Stimulated activated CD4-positive, alpha-beta T cell treated with anti-CD3 and anti-CD28 coated beads, TNF-alpha, amount 100 ng/mL, for 4 hours (primary cell): ENCODE data around the gene ACO1.

Source experiments
- DNase-seq, 3 experiments: peaks; one replicate each; pipeline ENCODE4 v3.0.0-alpha.2; 2020; ENCODE audit warnings: low read depth in 3 of 3

Gene ACO1

DNA sequence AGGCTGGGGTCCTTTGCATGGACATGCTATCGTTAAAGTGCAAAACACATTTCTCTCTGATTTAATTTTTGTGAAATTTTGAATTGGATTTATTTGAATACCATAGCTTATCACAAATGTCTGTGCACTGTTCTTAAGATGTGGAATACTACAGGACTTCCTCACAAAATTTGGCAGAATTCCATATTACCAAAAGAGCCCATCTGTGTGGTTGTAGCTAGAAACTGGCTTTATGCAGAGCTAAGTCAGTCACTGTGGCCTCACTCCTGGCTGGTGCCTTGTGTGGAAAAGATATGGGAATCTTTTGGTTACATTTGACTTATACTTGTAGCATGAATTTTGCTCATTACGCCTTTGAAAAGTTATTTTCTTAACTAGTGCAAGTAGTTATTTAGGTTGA is 35.5 kb downstream of the ACO1 start:
- no peak for DNase-seq

DNA sequence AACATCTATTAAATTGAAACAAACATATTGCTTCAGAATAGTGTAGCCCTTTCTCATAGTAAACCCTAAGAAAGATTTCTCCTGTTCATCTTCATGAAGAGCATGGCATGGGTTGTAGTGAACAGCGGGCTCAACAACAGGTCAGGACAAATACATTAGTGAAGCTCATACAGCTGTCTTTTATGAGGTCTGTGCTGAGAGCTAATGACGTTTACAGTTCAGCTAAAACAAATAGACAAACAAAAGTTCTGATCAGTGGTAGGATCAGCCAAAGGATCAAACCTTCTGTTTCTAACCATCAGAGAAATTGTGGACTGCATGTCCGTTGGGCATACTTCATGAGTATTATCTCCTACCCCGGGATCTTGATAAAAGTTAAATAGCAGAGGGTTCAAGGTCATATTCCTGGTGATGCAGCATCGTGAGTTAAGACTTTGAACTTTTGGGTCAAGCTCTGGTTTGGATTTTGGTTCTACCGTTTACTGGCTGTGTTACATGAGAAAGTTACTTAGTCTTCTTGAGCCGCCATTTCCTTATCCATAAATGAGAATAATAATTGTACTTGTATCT is 37.9 kb downstream of the ACO1 start:
- DNase-seq, result no peak

DNA sequence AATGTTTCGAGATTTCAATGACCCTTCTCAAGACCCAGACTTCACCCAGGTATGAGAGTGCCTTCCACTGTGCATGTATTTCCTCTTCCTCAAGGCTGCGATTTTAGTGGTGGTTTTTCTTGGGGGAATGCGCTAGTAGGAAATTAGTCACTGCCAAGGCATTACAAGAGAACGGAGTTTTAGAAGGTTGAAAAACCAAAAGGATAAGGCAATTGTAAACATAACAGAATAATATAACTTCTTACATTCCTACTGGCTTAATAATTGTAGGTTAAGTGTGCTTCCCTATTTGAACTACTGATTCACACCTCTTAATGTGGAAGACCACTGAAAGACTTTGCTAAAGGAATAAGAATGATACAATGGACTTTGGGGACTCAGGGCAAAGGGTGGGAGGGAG is 38.9 kb downstream of the ACO1 start:
- no peak for DNase-seq

DNA sequence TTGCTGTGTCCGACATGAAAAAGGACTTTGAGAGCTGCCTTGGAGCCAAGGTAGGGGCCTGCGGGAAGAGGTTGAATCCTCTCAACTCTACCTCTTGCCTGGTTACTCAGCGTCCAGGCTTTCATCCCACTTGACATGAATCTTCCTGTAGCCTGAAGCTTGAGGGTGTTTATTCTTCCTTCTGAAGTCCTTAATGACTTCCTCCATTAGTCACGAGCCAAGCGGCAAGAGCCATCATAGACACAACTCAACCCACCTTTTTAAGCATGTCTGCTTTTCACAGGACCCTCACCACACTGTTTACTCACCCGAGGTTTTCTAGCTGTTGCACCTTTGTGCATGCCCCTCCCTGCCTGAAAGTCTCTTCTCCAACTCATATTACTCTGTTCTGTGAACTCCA is 40.2 kb downstream of the ACO1 start:
- no peak for DNase-seq

DNA sequence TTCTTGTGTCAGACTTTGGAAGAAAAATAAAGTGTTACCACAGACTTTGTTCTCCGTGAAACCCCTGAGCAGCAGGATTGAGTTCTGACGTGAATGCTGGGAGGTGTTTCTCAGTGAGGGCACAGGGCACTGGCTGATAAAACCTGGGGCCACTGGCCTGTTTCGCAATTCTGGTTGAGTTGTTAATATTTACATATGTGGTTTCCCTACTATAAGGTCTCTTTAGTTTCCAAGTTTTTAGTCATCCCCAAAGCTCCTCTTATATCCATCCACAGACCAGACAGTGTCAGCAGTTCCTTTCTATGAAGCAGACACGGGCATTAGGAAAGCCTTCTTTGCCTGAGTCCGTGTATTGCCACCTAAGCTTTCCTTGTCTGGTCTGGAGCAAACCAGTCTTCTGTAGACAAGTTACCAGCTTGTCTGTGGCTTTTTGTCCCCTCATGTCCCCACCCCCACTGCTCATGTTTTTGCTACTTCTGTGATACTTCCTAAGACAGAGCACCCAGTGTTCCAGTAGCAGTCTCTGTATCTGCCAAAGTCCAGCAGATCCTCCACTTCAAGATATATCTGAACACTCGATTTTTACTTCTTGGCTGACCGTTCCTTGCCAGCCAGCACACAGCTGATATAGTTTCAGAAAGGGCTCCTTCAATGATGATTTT is 42.0 kb downstream of the ACO1 start:
- no peak for DNase-seq

DNA sequence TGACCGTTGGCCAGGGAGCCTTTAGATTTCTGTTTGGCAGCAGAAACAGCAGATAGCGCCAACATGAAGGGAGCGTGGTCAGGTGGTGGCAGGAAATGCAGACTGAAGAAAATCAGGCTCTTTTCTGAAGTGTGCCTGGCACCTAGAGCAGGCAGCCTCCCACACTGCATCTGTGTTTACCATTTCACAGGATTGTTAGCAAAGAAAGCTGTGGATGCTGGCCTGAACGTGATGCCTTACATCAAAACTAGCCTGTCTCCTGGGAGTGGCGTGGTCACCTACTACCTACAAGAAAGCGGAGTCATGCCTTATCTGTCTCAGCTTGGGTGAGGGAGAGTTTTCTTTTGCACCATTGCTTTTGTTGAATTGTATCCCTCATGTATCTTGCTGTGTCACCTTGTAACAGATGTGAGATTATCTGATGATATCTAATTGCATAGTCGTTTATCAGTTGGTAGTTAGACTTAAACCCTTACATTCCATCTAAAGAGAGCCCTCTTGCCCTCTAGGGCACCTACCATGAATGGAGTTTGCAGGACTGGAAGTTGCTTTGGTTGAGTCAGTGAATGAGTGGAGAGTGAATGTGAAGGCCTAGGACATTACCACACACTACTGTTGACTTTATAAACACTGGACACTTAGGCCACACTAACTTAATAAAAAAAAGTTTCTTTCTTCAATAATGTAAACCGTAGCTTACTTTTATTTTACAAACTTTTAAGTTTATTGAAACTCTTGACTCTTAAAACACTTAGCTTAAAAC is 42.8 kb downstream of the ACO1 start:
- no peak for DNase-seq

DNA sequence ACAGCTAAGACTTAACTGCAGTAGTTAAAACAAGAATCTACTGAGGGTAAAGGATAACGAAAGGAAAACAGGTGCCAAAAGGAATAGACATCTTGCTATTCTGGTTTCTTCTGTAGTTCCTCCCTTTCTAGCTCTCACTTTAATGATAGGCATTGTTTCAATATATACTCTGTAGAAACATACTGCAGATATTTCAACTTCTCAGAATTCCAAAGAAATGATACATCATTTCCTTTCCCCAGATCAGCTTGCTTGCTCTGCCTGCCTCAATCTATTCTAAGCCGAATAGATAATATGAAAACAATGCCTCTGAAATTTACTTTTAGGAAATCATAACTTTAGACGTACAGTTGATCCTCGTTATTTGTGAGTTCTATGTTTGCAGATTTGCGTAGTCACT is 46.3 kb downstream of the ACO1 start:
- DNase-seq, result no peak

DNA sequence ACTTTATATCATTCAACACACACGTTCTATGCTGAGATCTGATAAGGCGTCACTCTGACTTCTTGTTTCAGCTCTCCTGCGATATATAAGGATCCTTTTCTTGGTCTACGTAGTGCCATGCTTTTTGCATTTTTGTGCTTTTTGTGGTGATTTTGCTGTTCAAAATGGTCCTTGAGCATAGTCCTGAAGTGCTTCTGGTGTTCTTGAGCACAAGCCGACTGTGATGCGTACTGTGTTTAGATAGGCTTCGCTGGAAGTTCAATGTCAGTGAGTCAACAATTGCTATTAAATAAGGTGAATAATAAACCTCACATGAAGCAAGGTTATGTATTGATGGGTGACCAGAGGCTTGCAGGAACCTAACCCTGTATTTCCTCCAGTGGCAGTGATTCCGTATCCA is 46.8 kb downstream of the ACO1 start:
- no peak for DNase-seq

DNA sequence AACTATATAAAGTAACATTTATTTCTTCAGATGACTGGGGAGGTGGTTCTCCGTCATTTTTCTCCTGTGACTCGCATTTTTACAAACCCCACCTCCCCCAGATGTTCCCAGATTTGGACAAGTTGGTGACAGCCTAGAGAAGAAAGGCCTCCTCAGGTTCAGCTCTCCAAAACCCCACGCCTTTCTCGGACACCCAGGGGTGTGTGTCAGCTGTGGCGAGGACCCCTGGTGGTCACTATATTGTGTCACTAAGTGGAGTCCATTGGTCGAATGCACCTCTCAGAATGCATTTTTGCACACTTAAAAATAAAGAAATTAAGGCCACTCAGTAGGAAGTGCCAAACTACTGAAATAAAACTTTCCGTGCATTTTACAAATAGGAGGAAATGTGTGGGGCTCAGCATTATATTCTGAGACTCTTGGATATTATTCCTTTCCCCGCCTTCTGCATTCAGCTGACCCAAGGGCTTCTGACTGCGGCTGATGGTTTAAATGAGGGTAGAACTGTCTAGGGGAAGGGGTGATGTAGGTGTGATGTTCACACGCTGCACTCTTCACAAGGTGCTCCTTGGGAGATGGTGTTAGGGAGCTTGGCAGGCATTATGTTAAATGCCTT is 47.6 kb downstream of the ACO1 start:
- DNase-seq, result peak in 1 of 3 experiments; percentile 24

DNA sequence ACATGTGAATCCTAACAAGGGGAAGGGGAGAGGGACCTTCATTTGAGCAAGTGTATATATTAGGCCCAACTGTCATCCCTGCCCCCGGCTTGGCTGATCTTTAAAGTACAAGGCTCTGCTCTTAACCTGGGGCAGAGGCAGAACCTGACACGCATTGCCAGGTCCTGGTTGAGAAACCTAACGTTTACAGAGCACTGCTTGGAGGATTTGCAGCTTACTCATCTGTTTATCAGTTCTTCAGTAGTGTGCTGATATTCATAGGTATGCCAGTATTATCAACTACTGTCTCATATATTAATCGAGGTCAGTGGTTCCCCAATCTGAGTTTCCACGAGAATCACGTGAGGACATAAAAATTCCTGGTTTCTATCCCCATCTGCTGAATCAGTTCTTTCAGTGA is 50.4 kb downstream of the ACO1 start:
- DNase-seq, result no peak

DNA sequence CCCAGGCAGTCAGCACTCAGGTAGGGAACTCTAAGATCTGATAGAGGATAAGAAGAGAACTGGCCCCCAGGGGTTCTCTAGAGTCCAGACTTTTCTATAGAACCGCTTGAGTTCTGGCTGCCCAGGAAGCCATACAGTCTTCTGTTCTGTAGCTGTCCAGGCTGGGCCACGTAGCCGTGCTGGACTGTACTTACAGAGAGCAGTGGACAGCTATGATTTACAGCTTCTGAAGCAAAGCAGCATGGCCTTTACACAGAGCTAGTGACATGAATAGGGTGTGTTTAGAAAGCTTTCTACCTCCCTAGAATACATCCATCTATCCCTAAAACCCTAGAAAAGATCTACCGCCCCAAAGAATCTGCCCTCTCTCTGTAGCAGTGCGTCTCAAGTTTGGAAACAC is 57.2 kb downstream of the ACO1 start:
- DNase-seq, result no peak

DNA sequence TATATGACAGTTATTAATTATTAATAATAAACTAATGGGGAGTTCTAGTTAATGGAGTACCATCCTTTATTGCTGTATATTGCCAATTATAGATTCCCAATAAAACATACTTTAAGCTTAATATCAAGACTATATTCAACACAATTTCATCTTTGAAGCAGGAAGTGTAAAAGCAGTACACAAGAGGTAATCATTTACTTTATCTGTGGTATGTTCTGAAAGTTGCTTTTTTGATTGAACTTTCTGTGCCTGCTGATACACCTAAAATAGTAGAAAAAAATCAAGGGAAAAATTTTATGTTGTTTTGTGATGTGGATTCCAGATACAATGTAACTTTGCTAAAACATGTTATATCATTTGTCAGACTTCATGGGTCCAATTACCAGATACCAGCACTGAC is 58.0 kb downstream of the ACO1 start:
- no peak for DNase-seq

DNA sequence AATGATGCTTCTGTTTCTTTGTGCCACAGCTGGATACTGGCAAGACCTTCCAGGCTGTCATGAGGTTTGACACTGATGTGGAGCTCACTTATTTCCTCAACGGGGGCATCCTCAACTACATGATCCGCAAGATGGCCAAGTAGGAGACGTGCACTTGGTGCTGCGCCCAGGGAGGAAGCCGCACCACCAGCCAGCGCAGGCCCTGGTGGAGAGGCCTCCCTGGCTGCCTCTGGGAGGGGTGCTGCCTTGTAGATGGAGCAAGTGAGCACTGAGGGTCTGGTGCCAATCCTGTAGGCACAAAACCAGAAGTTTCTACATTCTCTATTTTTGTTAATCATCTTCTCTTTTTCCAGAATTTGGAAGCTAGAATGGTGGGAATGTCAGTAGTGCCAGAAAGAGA is 65.5 kb downstream of the ACO1 start:
- no peak for DNase-seq

DNA sequence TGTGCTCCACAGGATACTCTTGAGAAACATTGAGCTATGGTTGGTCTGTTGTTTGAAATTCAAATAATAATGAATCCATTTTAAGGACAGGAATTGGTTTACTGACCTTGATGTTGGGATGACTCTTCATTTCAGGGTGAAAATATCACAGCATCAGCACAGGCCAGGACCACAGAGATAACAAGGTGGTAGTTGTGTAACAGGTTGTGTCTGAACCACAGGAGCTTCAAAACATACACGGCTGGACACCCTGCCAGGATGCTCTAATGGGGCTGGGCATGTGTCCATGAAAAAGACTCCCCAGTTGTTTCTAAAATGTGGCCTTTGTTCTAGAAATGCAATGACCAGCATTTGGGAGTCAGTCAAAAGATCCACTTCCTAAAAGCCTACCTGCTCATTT is 69.8 kb downstream of the ACO1 start:
- no peak for DNase-seq

DNA sequence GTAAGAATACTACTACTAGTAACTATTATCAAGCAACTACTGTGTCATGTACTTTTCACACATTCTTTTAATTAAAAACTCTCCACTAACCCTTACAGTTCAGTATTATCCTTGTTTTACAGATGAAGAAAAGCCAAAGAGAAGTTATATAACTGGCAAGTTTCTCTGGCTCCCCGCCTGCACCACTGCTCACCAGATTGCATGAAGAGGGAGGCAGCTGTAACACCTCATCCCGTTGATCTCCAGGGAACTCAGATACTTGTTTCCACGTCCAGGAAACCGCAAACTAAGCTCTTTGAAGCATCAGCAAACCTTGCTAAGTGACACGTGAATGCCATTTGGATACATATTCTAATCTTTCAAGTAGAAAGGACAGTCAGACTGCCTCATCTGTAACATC is 71.3 kb downstream of the ACO1 start:
- DNase-seq, result no peak

DNA sequence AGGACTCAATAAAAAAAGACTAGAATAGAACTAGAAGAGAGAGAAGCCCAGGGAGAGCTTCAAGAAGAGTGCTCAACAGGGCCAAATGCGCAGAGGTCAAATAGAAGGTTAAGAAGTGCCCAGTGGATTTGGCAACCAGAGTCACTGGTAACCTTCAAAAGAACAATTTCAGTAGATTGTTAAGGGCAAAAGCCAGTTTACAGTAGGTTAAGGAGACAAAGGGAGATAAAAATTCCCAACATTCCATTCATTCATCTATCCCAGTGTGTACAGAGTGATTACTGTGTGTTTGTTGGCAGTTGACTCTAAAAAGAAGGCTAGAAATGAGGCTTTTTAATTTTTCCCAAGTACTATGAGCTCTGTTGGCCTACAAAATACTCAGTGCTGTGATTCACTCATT is 72.1 kb downstream of the ACO1 start:
- no peak for DNase-seq

DNA sequence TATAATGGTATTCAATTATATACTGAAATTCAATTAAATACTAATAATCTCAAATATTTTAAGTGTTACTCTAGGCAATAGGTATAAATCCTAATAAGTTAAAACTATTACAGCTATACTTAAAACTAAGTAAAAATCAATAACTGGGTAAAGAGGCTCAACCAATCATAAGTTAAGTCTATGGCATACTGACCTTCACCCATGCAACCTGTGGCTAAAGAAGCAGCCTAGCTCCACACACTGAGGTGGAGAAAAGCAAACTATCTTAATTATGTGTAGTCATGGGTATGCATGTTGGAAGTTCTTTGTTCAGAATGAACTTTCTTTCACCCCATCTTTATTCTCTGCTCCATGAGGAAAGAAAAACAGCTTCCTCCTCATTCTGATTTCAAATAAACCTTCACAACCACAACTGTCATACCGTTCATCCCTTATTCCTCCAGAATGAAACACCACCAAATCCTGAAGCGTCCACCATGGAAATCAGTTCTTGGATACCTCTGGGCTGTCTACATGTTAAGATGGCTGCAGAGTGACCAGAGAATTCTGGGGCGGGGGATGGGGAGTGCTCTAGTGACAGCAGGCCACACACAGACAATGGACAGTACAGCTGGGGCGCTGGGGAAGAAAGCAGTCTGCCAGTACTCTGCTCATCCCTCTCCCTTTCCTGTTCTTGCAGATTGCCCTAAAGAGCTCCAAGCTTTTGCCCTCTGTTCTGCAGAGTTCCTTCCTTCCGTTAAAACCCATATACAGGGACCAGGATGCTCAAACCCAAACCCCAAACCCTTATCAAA is 79.3 kb downstream of the ACO1 start:
- DNase-seq, result no peak

DNA sequence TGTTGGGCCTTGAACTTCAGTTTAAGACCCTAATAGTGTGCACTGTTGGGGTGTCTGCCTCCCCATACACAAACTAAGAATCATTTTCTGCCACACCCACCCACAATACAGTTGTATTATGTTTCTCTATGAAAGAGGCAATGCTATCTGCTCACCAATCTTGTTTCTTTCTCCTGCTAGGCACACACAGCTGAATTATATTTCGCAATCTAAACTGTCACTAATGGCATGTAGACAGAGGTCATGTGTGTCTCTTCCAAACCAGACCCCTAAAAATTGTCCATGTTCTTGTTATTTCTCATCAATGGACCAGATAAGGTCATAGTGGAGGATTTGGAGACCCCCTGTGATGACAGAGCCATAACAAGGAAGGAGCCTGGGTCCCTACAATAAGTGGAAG is 84.3 kb downstream of the ACO1 start:
- DNase-seq, result no peak

DNA sequence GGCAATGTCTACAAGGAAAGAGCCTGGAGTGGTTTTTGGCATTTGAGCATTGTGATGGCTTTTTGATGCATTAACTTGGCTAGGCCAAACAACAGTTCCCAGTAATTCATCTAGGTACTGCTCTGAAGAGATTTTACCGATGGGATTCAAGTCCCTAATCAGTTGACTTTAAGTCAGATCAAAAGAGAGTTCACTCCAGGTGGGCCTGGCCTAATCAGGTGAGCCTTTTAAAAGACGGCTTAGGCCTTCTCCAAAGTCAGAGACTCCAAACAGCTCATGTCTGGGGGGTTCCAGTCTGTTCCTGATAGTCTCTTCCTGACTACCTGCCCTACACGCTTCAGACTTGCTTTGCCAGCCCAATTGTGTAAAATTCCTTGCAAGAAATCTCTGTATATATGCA is 87.9 kb downstream of the ACO1 start:
- no peak for DNase-seq

DNA sequence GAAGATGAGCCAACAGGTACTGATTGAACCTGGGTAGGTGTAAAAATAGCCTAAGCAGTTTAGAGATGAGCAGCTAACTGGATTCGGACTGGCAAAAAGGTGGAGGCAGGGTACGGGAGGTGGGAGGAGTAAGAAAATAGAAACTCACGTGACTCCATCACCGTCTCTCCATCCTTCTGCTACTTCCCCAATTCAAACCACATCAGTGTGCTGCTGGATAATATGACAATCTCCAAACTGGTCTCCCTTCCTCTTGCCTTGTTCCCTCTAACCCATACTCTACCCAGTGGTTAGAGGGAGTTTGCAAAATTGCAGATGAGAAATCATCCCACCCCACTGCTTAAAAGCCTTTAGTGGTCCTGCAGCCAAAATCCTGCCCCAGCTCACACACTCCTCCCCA is 98.9 kb downstream of the ACO1 start:
- DNase-seq, result no peak

DNA sequence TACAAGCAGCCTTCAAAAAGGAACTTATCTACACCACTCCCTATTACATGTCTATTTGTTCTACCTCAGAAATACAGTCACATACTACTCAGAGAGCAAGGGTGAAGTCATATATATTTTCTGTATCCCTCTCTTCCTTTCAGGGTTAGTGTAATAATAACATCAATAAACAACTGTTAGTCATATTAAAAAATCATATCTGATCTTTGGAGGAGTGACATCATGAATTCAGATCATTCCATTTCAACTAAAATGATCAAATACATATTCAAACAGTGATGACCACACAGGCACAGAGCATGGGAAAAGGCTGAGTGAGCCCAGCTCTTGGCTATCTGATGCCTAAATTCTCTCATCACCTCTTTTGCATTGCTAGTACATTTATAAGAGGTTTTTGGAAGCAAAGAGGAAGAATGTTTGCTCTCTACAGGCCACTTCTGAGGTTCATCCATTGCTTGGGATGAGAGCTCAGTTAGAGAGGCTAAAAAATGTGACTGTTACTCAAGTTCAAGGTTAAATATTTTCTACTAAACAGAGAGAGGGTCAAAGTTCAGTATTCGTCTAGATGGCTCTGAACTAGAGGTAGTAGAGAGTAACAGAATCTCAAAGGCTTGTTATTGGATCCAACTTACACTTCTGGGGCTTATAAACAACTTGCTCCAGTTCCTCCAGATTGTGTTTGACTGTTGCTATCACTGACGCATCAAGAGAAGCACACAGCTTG is 102.6 kb downstream of the ACO1 start:
- DNase-seq, result no peak

DNA sequence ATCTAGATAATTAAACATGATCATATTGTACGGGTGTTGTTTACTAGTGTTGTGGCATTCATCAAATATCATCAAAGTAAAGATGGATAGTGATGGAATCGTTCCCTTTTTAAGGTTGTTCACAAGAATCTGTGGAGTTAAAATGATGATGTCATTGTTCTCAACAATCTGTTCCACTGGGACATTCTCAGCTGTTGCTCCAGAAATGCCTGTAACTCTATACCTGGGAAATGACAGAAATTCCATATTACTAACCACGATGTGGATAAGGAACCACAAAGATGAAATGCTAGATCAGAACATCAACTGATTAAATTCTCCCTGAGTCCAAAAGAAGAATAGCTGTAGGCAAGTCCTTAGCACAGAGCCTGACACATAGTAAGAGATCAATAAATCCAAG is 103.5 kb downstream of the ACO1 start:
- no peak for DNase-seq
